ENCODE results near the gene RAI1.

DNA sequence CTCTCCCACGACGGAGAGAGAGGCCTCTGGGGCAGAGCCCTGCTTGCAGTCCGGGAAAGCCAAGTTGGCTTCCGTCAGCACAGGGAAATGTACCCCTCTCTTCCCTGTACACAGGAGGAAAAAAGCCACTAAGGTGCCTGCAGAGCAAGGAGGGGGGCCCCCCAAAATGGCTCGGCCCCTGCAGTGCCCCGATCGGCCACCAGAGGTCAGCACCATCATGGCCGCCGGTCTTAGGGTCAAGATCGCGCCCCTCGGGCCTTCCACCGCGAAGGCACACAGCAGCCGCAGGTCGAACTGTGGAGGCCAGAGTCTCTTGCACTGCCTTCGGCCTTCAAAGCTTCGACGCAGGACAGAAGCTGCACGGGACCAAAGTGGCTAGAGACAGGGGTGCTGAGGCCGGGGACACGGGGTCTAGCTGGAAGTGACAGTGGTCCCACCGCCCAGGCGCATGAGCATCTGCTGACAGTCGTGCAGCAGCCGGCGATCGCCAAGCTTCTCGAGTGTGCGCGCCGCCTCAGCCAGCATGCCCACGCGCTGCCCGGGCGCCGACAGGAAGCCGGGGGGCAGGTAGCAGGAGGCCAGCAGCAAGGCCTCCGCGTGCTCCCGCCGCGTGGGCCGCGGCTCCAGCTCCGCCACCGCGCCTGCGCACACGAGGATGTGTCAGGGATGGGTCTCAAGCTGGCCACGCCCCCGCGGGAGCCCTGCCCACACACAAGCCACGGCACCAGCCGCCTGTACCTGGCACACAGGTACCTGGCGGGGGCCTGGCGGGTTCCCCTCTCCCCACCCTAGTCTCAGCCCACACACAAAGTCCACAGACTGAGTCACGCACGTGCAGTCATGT lies 131.2 kb downstream of the RAI1 start:
- TF ChIP-seq ZNF785 (tag by site-specific recombination; IDR thresholded peaks at IDR 0.05) (no peak), ZNF266 (tag by site-specific recombination; IDR thresholded peaks at IDR 0.05; ENCODE audit: low read depth) (no peak), ZNF777 (tag by site-specific recombination; IDR thresholded peaks at IDR 0.05; ENCODE audit: borderline replicate concordance) (no peak), ZNF558 (tag by site-specific recombination; IDR thresholded peaks at IDR 0.05) (no peak), ZNF660 (tag by site-specific recombination; IDR thresholded peaks at IDR 0.05) (no peak)
- TF ChIP-seq, protein P1, sequence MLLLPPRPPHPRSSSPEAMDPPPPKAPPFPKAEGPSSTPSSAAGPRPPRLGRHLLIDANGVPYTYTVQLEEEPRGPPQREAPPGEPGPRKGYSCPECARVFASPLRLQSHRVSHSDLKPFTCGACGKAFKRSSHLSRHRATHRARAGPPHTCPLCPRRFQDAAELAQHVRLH (tag by site-specific recombination; IDR thresholded peaks at IDR 0.05) = no peak
- TF ChIP-seq, protein P2, sequence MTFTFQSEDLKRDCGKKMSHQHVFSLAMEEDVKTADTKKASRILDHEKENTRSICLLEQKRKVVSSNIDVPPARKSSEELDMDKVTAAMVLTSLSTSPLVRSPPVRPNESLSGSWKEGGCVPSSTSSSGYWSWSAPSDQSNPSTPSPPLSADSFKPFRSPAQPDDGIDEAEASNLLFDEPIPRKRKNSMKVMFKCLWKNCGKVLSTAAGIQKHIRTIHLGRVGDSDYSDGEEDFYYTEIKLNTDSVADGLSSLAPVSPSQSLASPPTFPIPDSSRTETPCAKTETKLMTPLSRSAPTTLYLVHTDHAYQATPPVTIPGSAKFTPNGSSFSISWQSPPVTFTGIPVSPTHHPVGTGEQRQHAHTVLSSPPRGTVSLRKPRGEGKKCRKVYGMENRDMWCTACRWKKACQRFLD (tag by site-specific recombination; IDR thresholded peaks at IDR 0.05) = no peak
- TF ChIP-seq, protein P3, sequence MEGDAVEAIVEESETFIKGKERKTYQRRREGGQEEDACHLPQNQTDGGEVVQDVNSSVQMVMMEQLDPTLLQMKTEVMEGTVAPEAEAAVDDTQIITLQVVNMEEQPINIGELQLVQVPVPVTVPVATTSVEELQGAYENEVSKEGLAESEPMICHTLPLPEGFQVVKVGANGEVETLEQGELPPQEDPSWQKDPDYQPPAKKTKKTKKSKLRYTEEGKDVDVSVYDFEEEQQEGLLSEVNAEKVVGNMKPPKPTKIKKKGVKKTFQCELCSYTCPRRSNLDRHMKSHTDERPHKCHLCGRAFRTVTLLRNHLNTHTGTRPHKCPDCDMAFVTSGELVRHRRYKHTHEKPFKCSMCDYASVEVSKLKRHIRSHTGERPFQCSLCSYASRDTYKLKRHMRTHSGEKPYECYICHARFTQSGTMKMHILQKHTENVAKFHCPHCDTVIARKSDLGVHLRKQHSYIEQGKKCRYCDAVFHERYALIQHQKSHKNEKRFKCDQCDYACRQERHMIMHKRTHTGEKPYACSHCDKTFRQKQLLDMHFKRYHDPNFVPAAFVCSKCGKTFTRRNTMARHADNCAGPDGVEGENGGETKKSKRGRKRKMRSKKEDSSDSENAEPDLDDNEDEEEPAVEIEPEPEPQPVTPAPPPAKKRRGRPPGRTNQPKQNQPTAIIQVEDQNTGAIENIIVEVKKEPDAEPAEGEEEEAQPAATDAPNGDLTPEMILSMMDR (tag by site-specific recombination; IDR thresholded peaks at IDR 0.05) = peak; percentile 92
- TF ChIP-seq, protein P4, sequence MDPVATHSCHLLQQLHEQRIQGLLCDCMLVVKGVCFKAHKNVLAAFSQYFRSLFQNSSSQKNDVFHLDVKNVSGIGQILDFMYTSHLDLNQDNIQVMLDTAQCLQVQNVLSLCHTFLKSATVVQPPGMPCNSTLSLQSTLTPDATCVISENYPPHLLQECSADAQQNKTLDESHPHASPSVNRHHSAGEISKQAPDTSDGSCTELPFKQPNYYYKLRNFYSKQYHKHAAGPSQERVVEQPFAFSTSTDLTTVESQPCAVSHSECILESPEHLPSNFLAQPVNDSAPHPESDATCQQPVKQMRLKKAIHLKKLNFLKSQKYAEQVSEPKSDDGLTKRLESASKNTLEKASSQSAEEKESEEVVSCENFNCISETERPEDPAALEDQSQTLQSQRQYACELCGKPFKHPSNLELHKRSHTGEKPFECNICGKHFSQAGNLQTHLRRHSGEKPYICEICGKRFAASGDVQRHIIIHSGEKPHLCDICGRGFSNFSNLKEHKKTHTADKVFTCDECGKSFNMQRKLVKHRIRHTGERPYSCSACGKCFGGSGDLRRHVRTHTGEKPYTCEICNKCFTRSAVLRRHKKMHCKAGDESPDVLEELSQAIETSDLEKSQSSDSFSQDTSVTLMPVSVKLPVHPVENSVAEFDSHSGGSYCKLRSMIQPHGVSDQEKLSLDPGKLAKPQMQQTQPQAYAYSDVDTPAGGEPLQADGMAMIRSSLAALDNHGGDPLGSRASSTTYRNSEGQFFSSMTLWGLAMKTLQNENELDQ (tag by site-specific recombination; IDR thresholded peaks at IDR 0.05; ENCODE audit: low read depth) = no peak
- TF ChIP-seq, protein P5, sequence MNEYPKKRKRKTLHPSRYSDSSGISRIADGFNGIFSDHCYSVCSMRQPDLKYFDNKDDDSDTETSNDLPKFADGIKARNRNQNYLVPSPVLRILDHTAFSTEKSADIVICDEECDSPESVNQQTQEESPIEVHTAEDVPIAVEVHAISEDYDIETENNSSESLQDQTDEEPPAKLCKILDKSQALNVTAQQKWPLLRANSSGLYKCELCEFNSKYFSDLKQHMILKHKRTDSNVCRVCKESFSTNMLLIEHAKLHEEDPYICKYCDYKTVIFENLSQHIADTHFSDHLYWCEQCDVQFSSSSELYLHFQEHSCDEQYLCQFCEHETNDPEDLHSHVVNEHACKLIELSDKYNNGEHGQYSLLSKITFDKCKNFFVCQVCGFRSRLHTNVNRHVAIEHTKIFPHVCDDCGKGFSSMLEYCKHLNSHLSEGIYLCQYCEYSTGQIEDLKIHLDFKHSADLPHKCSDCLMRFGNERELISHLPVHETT (tag by site-specific recombination; IDR thresholded peaks at IDR 0.05) = no peak
- TF ChIP-seq, protein P6, sequence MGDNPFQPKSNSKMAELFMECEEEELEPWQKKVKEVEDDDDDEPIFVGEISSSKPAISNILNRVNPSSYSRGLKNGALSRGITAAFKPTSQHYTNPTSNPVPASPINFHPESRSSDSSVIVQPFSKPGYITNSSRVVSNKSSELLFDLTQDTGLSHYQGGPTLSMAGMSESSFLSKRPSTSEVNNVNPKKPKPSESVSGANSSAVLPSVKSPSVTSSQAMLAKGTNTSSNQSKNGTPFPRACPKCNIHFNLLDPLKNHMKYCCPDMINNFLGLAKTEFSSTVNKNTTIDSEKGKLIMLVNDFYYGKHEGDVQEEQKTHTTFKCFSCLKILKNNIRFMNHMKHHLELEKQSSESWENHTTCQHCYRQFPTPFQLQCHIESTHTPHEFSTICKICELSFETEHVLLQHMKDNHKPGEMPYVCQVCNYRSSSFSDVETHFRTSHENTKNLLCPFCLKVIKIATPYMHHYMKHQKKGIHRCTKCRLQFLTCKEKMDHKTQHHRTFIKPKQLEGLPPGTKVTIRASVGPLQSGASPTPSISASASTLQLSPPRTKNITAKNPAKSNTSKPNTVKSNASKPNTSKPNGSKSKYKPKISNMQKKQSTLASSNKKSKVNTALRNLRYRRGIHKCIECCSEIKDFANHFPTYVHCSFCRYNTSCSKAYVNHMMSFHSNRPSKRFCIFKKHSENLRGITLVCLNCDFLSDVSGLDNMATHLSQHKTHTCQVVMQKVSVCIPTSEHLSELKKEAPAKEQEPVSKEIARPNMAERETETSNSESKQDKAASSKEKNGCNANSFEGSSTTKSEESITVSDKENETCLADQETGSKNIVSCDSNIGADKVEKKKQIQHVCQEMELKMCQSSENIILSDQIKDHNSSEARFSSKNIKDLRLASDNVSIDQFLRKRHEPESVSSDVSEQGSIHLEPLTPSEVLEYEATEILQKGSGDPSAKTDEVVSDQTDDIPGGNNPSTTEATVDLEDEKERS (tag by site-specific recombination; IDR thresholded peaks at IDR 0.05) = 0 out of 2 replicates have a peak, but pooled peaks have one; percentile 18

All from HEK293 (cell line).